Kidney (tissue), 14 donors: Measurements from ENCODE around the gene CDX1. TPM values are rescaled to one million over a fixed set of nuclear protein-coding genes. Genes with fewer than 3 reads are reported as not detected.

Experiments
- DNase-seq, 5 donors: peaks; one replicate each; pipeline ENCODE4 v3.0.0-alpha.2; 2013 to 2020
- FAIRE-seq: peaks from 2 replicates; lab custom pipeline; 2012; peaks lifted over from hg19 to GRCh38; lab: Jason Lieb, UNC
- H3K27ac ChIP-seq, 2 donors: one replicate each; pipeline ENCODE4 v1.7.0; 2013; ENCODE audit warnings: low read depth in 2 of 2, low read length in 2 of 2, inconsistent platforms in 1 of 2
- H3K27me3 ChIP-seq: one replicate; pipeline ENCODE4 v1.7.1; 2013; ENCODE audit warnings: low read length, inconsistent platforms; ENCODE audit not compliant: control insufficient read depth, insufficient read depth
- H3K36me3 ChIP-seq, 3 donors: one replicate each; pipeline versions ENCODE4 v1.7.0 to v1.7.1; 2013; ENCODE audit warnings: low read length in 3 of 3, control low read depth in 1 of 3, inconsistent platforms in 1 of 3; ENCODE audit not compliant: insufficient read depth in 3 of 3, control insufficient read depth in 2 of 3
- H3K4me1 ChIP-seq, 3 donors: one replicate each; pipeline versions ENCODE4 v1.7.0 to v1.7.1; 2013; ENCODE audit warnings: low read length in 3 of 3, inconsistent platforms in 1 of 3, low read depth in 1 of 3; ENCODE audit not compliant: control insufficient read depth in 2 of 3, insufficient read depth in 2 of 3
- H3K4me3 ChIP-seq, 3 donors: one replicate each; pipeline versions ENCODE4 v1.7.0 to v1.8.1; 2013; ENCODE audit warnings: low read length in 3 of 3, control low read depth in 1 of 3, inconsistent platforms in 1 of 3
- H3K9ac ChIP-seq, 3 donors: one replicate each; pipeline versions ENCODE4 v1.7.0 to v1.7.1; 2013; ENCODE audit warnings: low read length in 3 of 3, control low read depth in 1 of 3, inconsistent platforms in 1 of 3
- H3K9me3 ChIP-seq, 3 donors: one replicate each; pipeline versions ENCODE4 v1.7.0 to v1.7.1; 2013; ENCODE audit warnings: low read length in 3 of 3, control low read depth in 1 of 3, inconsistent platforms in 1 of 3; ENCODE audit not compliant: control insufficient read depth in 2 of 3, insufficient read depth in 1 of 3
- CTCF ChIP-seq: IDR thresholded peaks from 3 replicates; pipeline ENCODE4 v1.5.1; 2012; ENCODE audit warnings: mild to moderate bottlenecking, moderate library complexity, borderline replicate concordance; ENCODE audit not compliant: insufficient read depth; ENCODE audit errors: extremely low read depth
- intact Hi-C: fragments of 100-400 bp; cut with DNase I; formaldehyde crosslinking; loops from one replicate; pipeline ENCODE4 v1.11.1; 2022
- polyA plus RNA-seq: library from polyadenylated mRNA; stranded (reverse); fragments of 350-450 nt; fragmentation: Illumina TruSeq; extraction: RNeasy Lipid Tissue Mini Kit (QIAGEN cat#74804); gene quantifications from one replicate; pipeline ENCODE4 v1.2.3, GENCODE V29; 2014; ENCODE audit warnings: low read depth, low replicate concordance; ENCODE audit not compliant: insufficient read depth
- total RNA-seq: library from RNA; stranded (reverse); fragmentation: NEBNext Ultra II Directional; extraction: Animal tissue kit (Norgen Biotek cat#: 25700); gene quantifications from one replicate; pipeline ENCODE4 v1.2.1, GENCODE V29; 2021
- donor health status: control.
- donor health status: control.
- donor health status: control.
- donor health status: control.
- donor health status: control.
- donor health status: DM: yes; HTN: yes; CAD: no.
- donor health status: Normal renal cell carcinoma (clear cell type).

The CDX1 gene
- total and polyA plus RNA-seq, 2 donors from 2014 or later, result 0.39 TPM; not detected in 1

GRCh38 chr5:150186897-150187296, 20.3 kb downstream of the CDX1 start:
- intact Hi-C loops, result no loop called here
- Histone ChIP-seq H3K9ac (no peak overlapping the region), H3K27me3 (peaks cover 4% of the 10 kb centered on the region), H3K27ac (no peak overlapping the region), H3K4me1 (peaks cover 0 to 6% (median 0%) of the 10 kb centered on the region in 3 donors), H3K36me3 (no peaks in the 10 kb centered on the region), H3K9me3 (no peaks in the 10 kb centered on the region), H3K4me3 (no peak overlapping the region)
- FAIRE-seq (no peak), DNase-seq (no peak)
- no peak for TF ChIP-seq CTCF

- FAIRE-seq (no peak), DNase-seq (no peak)
- Histone ChIP-seq H3K9ac (no peak overlapping the region), H3K9me3 (no peaks in the 10 kb centered on the region), H3K27me3 (peaks cover 4% of the 10 kb centered on the region), H3K4me1 (peaks cover 0 to 6% (median 0%) of the 10 kb centered on the region in 3 donors), H3K36me3 (no peaks in the 10 kb centered on the region), H3K27ac (no peak overlapping the region), H3K4me3 (no peak overlapping the region)
- TF ChIP-seq CTCF, result no peak
- intact Hi-C loops, result no loop called here
Observed at GRCh38 chr5:150188146-150188842, 21.7 kb downstream of the CDX1 start.

GRCh38 chr5:150189326-150189725, 22.7 kb downstream of the CDX1 start:
- H3K27ac ChIP-seq, result no peak overlapping the region
- no peak overlapping the region for H3K4me3 ChIP-seq
- DNase-seq, result no peak
- no peak for FAIRE-seq
- peaks cover 4% of the 10 kb centered on the region for H3K27me3 ChIP-seq
- H3K36me3 ChIP-seq, result no peaks in the 10 kb centered on the region
- intact Hi-C loops, result no loop called here
- H3K9me3 ChIP-seq, result no peaks in the 10 kb centered on the region
- H3K4me1 ChIP-seq, result peaks cover 0 to 6% (median 0%) of the 10 kb centered on the region in 3 donors
- H3K9ac ChIP-seq, result no peak overlapping the region
- TF ChIP-seq CTCF, result no peak
